Measurements from ENCODE around the gene KCNB1.

KCNB1 gene

GRCh38 chr20:49511788-49512525 lies 29.5 kb upstream of the KCNB1 start:
- no peak overlapping the region for H3K4me3 Mint-ChIP-seq
- CTCF ChIA-PET: no interaction called here
- H3K27me3 Mint-ChIP-seq: peaks cover 44% of the 10 kb centered on the region
- no peak overlapping the region for H3K27ac Mint-ChIP-seq
- DNase-seq: no peak
- H3K9me3 Mint-ChIP-seq: no peaks in the 10 kb centered on the region
- H3K36me3 Mint-ChIP-seq: no peaks in the 10 kb centered on the region
- H3K4me1 Mint-ChIP-seq: no peaks in the 10 kb centered on the region

DNA sequence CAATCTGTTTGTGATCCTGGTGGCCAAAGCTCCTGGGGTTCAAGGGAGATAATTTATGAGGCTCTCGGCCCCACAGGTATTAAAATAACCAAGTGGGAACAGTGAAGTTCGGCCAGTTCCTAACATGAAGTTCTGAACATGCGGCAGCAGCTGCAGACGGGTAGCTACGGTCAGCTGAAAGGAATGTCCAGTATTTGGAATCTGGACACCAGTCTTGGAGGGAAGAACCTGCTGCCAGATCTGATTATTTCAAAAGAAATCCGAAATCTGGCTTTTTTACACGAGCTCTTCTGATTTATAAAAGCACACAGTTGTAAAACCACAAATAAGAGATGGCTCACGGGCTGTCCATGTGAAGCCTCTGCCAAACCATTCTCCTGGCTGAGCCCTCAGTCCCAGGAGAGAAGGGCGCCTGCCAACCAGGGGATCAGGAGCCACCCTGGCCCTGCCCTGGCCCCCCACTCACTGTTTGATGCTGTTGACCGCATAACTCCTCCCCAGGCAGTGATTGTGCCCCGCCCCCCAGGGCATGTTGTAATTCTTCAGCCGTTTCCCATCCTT lies 28.2 kb upstream of the KCNB1 start:
- H3K9me3 Mint-ChIP-seq: no peaks in the 10 kb centered on the region
- CTCF ChIA-PET: interaction anchor here (1.0 to 1.8 kb wide), 2 partner anchors 24 to 127 kb away, joined by 3 to 5 read pairs; no protein-coding TSS in a partner anchor
- DNase-seq: no peak
- H3K4me1 Mint-ChIP-seq: no peaks in the 10 kb centered on the region
- peaks cover 48% of the 10 kb centered on the region for H3K27me3 Mint-ChIP-seq
- H3K36me3 Mint-ChIP-seq: no peaks in the 10 kb centered on the region
- H3K4me3 Mint-ChIP-seq: no peak overlapping the region
- H3K27ac Mint-ChIP-seq: no peak overlapping the region

DNA sequence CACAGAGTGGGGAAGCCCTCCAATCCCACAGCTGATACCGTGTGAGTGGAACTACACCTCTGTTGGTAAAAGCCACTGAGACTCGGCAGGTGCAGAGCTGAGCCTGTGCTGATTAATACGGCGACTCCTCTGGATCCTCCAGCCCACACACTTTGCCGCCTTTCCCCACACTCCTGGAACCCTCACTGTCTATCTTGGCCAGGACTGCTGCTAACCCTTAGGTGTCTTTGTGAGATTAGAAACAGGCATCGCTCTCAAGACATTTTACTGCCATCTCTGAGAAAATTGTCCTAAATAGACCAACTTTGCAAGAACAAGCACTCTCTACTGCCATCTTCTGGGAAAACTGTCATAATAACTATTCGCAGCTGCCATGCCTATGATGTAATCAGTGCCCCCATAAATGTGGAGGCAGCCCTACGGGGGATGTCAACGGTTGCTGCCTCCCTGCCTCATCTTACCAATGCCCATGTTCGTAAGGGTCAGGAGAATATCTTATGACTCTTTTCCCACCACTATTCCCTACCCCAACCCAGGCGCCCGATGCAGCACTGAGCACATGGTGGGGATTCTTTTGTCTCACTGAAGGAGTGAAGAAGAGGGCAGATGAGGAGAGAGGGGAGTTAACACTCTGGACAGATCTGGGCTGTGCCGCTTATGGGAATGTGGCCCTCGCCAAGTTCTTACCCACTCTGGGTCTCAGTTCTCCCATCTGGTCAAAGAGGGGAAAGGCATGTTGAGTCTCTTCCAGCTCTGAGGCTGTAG lies 26.1 kb upstream of the KCNB1 start:
- CTCF ChIA-PET: interaction anchor here (1.0 to 4.2 kb wide), 9 partner anchors 10 to 174 kb away, joined by 3 to 23 read pairs (median 6); no protein-coding TSS in a partner anchor
- Mint-ChIP-seq H3K27me3 (peaks cover 67% of the 10 kb centered on the region), H3K4me1 (no peaks in the 10 kb centered on the region), H3K36me3 (no peaks in the 10 kb centered on the region), H3K4me3 (no peak overlapping the region), H3K27ac (no peak overlapping the region), H3K9me3 (no peaks in the 10 kb centered on the region)
- DNase-seq: no peak

- no peak overlapping the region for H3K27ac Mint-ChIP-seq
- peaks cover 74% of the 10 kb centered on the region for H3K27me3 Mint-ChIP-seq
- H3K4me3 Mint-ChIP-seq: no peak overlapping the region
- H3K4me1 Mint-ChIP-seq: no peaks in the 10 kb centered on the region
- DNase-seq: no peak
- H3K36me3 Mint-ChIP-seq: no peaks in the 10 kb centered on the region
- CTCF ChIA-PET: interaction anchor here (0.6 to 4.2 kb wide), 8 partner anchors 14 to 177 kb away, joined by 3 to 23 read pairs (median 6); no protein-coding TSS in a partner anchor
- no peaks in the 10 kb centered on the region for H3K9me3 Mint-ChIP-seq
Observed at GRCh38 chr20:49507741-49508434, 25.4 kb upstream of the KCNB1 start.

- H3K4me1 Mint-ChIP-seq: no peaks in the 10 kb centered on the region
- peaks cover 74% of the 10 kb centered on the region for H3K27me3 Mint-ChIP-seq
- CTCF ChIA-PET: interaction anchor here (1.3 to 4.2 kb wide), 5 partner anchors 21 to 399 kb away, joined by 3 to 23 read pairs (median 3); no protein-coding TSS in a partner anchor
- DNase-seq: no peak
- H3K4me3 Mint-ChIP-seq: no peak overlapping the region
- H3K9me3 Mint-ChIP-seq: no peaks in the 10 kb centered on the region
- H3K27ac Mint-ChIP-seq: no peak overlapping the region
- H3K36me3 Mint-ChIP-seq: no peaks in the 10 kb centered on the region
Observed at GRCh38 chr20:49505518-49505917, 23.1 kb upstream of the KCNB1 start.

DNA sequence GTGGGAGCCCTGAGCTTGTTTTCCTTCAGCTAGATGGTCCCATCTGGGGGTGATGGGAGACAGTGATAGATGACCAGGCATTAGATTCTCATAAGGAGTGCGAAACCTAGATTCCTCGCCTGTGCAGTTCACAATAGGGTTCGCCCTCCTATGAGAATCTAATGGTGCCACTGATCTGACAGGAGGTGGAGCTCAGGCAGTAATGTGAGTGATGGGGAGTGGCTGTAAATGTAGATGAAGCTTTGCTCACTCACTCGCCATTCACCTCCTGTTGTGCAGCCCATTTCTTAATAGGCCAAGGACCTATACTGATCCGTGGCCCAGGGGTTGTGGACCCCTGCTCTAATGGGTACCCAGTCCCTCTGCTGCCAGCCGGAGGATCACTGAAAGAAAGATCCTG lies 20.7 kb upstream of the KCNB1 start:
- Mint-ChIP-seq H3K36me3 (no peaks in the 10 kb centered on the region), H3K9me3 (no peaks in the 10 kb centered on the region), H3K4me1 (no peaks in the 10 kb centered on the region), H3K27ac (no peak overlapping the region), H3K4me3 (no peak overlapping the region), H3K27me3 (peaks cover 60% of the 10 kb centered on the region)
- no peak for DNase-seq
- CTCF ChIA-PET: no interaction called here

DNA sequence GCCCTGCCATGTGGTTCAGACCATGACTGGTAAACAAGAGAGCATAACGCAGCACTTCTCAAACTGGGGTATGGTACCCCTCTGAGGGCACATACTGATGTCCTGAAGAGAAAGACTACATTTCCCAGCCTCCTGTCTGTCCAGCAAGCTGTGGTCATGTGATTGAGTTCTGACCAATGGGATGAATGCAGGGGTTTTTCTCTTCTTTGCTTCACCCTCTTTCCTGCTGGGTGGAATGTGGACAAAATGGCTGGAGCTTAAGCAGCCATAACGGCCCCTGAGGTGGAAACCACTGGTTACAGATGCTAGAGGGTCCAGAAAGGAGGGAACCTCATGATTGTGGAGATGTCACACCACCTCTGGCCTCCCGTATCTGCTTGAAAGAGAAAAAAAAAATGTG lies 19.4 kb upstream of the KCNB1 start:
- no peak for DNase-seq
- CTCF ChIA-PET: interaction anchor here (0.7 to 1.1 kb wide), 2 partner anchors 116 to 149 kb away, joined by 3 read pairs; no protein-coding TSS in a partner anchor

GRCh38 chr20:49497398-49497669 lies 14.9 kb upstream of the KCNB1 start:
- CTCF ChIA-PET: no interaction called here
- Mint-ChIP-seq H3K4me3 (no peak overlapping the region), H3K4me1 (no peaks in the 10 kb centered on the region), H3K27ac (no peak overlapping the region), H3K9me3 (no peaks in the 10 kb centered on the region), H3K36me3 (no peaks in the 10 kb centered on the region), H3K27me3 (peaks cover 30% of the 10 kb centered on the region)
- no peak for DNase-seq

More for the DNA sequence above, 19.4 kb upstream of the KCNB1 start:
- no peaks in the 10 kb centered on the region for H3K4me1 Mint-ChIP-seq
- no peaks in the 10 kb centered on the region for H3K9me3 Mint-ChIP-seq
- no peaks in the 10 kb centered on the region for H3K36me3 Mint-ChIP-seq
- no peak overlapping the region for H3K27ac Mint-ChIP-seq
- no peak overlapping the region for H3K4me3 Mint-ChIP-seq
- H3K27me3 Mint-ChIP-seq: peaks cover 57% of the 10 kb centered on the region

DNA sequence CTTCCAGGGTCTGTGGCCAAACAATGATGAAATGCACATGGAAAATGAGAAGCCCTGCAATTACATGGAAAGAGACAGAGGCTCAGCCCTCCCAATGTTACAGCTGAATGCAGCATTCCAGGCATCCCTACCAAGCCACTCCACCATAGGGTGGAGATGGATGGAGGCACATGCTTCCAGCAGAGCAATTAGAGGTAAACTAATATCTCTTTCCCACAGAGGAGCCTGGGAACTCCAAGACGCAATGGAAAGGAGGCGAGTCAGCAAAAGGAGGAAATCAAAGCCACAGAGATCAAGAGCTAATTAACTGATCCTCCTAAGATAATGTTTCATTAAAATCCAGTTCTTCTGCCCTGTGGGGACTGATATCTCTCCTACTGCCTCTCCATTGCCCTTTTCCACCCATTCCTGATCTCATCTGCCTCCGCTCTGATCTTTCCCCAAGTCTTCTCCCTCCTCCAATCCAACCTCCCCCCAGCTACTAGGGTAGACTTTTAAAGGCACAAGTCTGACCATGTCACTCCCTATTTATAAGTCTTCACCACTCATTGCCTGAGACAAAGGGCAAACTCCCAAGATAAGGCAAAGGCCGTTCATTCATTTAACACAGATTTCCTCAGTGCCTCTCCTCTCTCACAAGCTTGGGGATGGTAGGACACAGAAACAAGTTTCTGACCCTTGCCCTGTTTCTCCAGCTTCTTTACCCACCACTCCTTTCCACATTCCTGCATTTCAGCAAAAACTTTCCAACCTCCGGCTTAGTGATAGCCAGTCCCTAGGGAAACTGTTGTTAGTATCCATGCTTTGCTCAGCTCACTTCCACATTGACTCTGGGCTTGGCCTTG lies 14.3 kb upstream of the KCNB1 start:
- DNase-seq: no peak
- H3K4me1 Mint-ChIP-seq: no peaks in the 10 kb centered on the region
- no peak overlapping the region for H3K27ac Mint-ChIP-seq
- CTCF ChIA-PET: interaction anchor here (0.6 kb wide), 1 partner anchor 11 kb away, joined by 3 read pairs; no protein-coding TSS in a partner anchor
- H3K36me3 Mint-ChIP-seq: no peaks in the 10 kb centered on the region
- no peaks in the 10 kb centered on the region for H3K9me3 Mint-ChIP-seq
- H3K4me3 Mint-ChIP-seq: no peak overlapping the region
- H3K27me3 Mint-ChIP-seq: peaks cover 27% of the 10 kb centered on the region

GRCh38 chr20:49496043-49496442 lies 13.6 kb upstream of the KCNB1 start:
- H3K27me3 Mint-ChIP-seq: peaks cover 25% of the 10 kb centered on the region
- CTCF ChIA-PET: no interaction called here
- H3K9me3 Mint-ChIP-seq: no peaks in the 10 kb centered on the region
- DNase-seq: no peak
- H3K36me3 Mint-ChIP-seq: no peaks in the 10 kb centered on the region
- H3K4me1 Mint-ChIP-seq: no peaks in the 10 kb centered on the region
- H3K4me3 Mint-ChIP-seq: no peak overlapping the region
- H3K27ac Mint-ChIP-seq: no peak overlapping the region

DNA sequence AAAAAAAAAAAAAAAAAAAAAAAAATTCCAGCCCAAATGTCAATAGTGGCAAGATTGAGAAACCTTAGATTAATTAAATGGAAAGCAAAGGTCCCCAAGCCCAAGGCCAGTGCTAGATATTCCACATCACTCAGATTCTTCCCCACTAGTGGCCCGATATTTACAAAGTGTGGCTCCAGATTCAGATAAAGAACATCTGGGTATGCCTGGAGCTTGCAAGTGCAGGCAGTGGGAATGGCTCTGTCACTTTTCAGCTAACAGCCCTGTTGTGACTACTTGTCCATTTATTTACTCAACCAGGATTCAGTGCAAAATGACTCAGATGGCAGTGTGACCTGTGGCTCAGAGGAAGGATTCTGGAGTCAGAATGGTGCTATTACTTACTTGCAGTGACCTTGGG lies 8.2 kb upstream of the KCNB1 start:
- peaks cover 35% of the 10 kb centered on the region for H3K27me3 Mint-ChIP-seq
- no peak for DNase-seq
- CTCF ChIA-PET: no interaction called here

DNA sequence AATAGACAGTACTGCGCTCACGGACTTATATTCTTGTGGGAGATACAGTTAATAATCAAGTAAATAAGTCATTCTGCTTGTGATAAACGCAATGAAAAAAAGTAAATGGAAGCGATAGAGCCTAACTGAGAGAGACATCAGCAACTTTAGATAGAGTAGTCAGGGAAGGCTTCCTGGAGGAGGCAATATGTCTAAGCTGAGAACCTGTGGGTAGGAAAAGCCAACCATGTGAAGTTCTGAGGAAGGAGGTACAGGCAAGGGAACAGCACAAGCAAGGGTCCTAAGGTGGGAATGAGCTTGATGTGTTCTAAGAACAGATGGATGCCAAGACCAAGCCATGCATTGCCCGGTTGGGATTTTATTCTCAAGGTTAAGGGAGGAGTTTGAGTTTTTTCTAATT lies 7.2 kb upstream of the KCNB1 start:
- Mint-ChIP-seq H3K27me3 (peaks cover 45% of the 10 kb centered on the region), H3K9me3 (peaks cover 8% of the 10 kb centered on the region), H3K4me1 (peaks cover 2% of the 10 kb centered on the region), H3K36me3 (no peaks in the 10 kb centered on the region), H3K4me3 (no peak overlapping the region), H3K27ac (no peak overlapping the region)
- no peak for DNase-seq
- CTCF ChIA-PET: no interaction called here

More for the DNA sequence above, 8.2 kb upstream of the KCNB1 start:
- H3K36me3 Mint-ChIP-seq: no peaks in the 10 kb centered on the region
- H3K4me3 Mint-ChIP-seq: no peak overlapping the region
- peaks cover 8% of the 10 kb centered on the region for H3K9me3 Mint-ChIP-seq
- H3K4me1 Mint-ChIP-seq: no peaks in the 10 kb centered on the region
- no peak overlapping the region for H3K27ac Mint-ChIP-seq

GRCh38 chr20:49486064-49486463 lies 3.6 kb upstream of the KCNB1 start:
- peaks cover 8% of the 10 kb centered on the region for H3K9me3 Mint-ChIP-seq
- no peak overlapping the region for H3K27ac Mint-ChIP-seq
- peaks cover 80% of the 10 kb centered on the region for H3K27me3 Mint-ChIP-seq
- H3K36me3 Mint-ChIP-seq: no peaks in the 10 kb centered on the region
- no peak overlapping the region for H3K4me3 Mint-ChIP-seq
- H3K4me1 Mint-ChIP-seq: peaks cover 11% of the 10 kb centered on the region
- DNase-seq: no peak
- CTCF ChIA-PET: no interaction called here

Measured in activated naive CD4-positive, alpha-beta T cell treated with anti-CD3 and anti-CD28 coated beads, Interleukin-2, amount 10 ng/mL, durations not matched to agents 7 days and 5 days (primary cell).